ENCODE data around the gene FAM168A. TPM values are rescaled to one million over a fixed set of nuclear protein-coding genes. Genes with fewer than 3 reads are reported as not detected.

The FAM168A gene
- total RNA-seq, 4 donors from 2014 or later = 17.9 to 33.2 (median 24.7) TPM

DNA sequence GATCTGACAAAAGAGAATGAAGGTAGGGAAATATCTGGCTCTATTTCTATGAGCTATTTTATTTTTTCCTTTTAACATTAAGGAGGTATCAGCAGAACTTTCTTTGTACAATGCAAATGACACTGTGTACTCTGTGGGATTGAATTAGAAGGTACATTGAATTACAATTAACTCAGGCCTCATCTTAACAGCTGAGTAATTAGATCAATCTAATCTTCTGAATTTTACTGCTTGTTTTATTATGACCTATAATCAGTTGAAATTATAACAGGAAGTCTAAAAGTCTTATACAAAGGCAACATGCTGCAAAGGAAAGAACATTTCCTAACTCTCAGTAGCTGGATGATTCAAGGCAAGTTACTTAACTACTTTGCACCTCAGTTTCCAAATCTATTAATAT lies 151.9 kb downstream of the FAM168A start:
- TF ChIP-seq, protein P1, sequence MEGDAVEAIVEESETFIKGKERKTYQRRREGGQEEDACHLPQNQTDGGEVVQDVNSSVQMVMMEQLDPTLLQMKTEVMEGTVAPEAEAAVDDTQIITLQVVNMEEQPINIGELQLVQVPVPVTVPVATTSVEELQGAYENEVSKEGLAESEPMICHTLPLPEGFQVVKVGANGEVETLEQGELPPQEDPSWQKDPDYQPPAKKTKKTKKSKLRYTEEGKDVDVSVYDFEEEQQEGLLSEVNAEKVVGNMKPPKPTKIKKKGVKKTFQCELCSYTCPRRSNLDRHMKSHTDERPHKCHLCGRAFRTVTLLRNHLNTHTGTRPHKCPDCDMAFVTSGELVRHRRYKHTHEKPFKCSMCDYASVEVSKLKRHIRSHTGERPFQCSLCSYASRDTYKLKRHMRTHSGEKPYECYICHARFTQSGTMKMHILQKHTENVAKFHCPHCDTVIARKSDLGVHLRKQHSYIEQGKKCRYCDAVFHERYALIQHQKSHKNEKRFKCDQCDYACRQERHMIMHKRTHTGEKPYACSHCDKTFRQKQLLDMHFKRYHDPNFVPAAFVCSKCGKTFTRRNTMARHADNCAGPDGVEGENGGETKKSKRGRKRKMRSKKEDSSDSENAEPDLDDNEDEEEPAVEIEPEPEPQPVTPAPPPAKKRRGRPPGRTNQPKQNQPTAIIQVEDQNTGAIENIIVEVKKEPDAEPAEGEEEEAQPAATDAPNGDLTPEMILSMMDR (IDR thresholded peaks at IDR 0.05; ENCODE audit: low read depth) = no peak

DNA sequence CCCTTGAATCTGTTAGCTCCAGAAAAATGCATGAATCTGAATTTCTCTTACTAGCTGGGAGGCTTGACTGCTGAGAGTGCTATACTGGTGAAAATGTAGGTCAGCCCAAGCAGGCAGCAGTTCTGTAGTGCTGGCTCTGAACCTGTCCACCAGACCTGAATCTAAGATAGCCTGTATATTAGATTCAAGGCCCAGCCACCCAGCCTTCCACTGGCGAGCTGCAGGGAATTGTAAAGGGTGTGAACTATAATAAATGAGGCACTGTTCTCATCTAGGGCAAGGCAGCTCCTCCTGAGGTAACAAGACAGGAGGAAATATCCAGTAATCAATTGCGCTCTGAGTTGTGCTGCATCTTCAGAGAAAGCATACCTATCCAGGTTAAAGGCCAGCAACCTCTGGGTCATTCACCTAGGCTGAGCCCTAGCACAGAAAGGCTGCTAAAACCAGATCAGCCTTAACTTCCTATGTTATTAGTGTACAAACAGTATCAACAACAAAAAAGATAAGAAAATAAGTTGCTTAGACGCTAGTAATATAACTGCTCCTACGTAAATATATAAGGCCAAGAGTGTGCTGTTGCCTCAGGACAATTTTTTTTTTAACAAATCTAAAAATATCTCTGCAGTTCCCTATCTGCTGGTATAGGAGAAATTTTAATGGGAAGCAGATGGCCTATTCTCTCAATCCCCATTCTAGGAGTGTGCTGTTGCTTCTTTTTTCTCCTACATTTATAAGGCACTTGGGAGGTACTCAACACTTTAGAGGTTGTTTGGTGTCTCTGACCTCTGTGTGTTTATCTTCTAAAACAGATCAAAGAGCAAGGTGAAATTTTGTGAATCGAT lies 158.7 kb downstream of the FAM168A start:
- TF ChIP-seq, protein P1 (IDR thresholded peaks at IDR 0.05; ENCODE audit: low read depth) = no peak

GRCh38 chr11:73431396-73431795 lies 166.5 kb downstream of the FAM168A start:
- TF ChIP-seq, protein P1 (IDR thresholded peaks at IDR 0.05; ENCODE audit: low read depth) = no peak

- TF ChIP-seq, protein P1 (IDR thresholded peaks at IDR 0.05; ENCODE audit: low read depth) = no peak
These were observed 167.6 kb downstream of the FAM168A start for GRCh38 chr11:73430326-73430725.

- TF ChIP-seq, protein P1 (IDR thresholded peaks at IDR 0.05; ENCODE audit: low read depth) = no peak
These were observed 168.7 kb downstream of the FAM168A start for GRCh38 chr11:73429121-73429750.

- TF ChIP-seq, protein P1 (IDR thresholded peaks at IDR 0.05; ENCODE audit: low read depth) = no peak
These were observed 169.2 kb downstream of the FAM168A start for GRCh38 chr11:73428699-73429098.

DNA sequence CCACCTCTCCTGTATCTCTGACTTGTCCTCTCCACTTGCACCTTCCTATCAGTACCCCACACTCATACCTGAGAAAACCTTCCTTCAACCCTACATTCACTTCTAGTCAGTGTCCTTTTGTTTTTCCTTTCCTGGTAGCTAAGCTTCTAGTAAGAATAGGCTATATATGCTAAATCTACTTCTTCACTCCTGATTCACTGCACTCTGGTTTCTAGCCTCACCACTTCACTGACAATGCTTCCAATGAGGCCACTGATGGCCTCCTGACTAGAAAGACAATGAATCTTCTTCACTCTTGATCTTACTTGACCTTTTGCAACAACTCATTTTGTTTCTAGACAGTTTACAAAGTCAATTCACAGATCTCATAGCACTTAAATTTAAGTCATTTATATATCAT lies 169.7 kb downstream of the FAM168A start:
- TF ChIP-seq, protein P1 (IDR thresholded peaks at IDR 0.05; ENCODE audit: low read depth) = no peak
